GM12874 (cell line): ENCODE data around the gene FHOD3.

Experiments used
- TF ChIP-seq, protein P1 (sequence below): IDR thresholded peaks from 2 replicates; pipeline ENCODE4 v1.5.1; 2011; ENCODE audit warnings: low read depth, mild to moderate bottlenecking, control low read depth, low read length, moderate library complexity; ENCODE audit not compliant: insufficient read depth

Gene FHOD3

DNA sequence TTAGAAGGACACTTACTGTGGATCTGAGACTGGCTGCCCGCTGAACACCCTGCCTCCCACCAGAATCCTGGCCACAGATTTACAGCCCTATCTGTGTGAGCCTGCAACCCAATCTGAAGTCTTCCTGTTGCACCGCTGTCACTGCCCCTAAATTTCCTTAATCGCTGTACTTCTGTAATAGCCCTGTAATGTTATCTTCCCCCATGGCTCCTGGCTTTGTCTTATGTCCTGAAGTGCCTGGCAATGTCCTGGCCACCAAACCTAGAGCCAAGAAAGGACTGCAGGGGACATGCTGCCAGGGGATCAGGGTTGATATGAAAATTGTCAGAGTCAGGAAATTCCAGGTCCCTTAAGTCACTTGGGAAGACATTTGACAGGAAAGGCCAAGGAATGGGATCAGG lies 52.7 kb downstream of the FHOD3 start:
- TF ChIP-seq, protein P1, sequence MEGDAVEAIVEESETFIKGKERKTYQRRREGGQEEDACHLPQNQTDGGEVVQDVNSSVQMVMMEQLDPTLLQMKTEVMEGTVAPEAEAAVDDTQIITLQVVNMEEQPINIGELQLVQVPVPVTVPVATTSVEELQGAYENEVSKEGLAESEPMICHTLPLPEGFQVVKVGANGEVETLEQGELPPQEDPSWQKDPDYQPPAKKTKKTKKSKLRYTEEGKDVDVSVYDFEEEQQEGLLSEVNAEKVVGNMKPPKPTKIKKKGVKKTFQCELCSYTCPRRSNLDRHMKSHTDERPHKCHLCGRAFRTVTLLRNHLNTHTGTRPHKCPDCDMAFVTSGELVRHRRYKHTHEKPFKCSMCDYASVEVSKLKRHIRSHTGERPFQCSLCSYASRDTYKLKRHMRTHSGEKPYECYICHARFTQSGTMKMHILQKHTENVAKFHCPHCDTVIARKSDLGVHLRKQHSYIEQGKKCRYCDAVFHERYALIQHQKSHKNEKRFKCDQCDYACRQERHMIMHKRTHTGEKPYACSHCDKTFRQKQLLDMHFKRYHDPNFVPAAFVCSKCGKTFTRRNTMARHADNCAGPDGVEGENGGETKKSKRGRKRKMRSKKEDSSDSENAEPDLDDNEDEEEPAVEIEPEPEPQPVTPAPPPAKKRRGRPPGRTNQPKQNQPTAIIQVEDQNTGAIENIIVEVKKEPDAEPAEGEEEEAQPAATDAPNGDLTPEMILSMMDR: no peak

DNA sequence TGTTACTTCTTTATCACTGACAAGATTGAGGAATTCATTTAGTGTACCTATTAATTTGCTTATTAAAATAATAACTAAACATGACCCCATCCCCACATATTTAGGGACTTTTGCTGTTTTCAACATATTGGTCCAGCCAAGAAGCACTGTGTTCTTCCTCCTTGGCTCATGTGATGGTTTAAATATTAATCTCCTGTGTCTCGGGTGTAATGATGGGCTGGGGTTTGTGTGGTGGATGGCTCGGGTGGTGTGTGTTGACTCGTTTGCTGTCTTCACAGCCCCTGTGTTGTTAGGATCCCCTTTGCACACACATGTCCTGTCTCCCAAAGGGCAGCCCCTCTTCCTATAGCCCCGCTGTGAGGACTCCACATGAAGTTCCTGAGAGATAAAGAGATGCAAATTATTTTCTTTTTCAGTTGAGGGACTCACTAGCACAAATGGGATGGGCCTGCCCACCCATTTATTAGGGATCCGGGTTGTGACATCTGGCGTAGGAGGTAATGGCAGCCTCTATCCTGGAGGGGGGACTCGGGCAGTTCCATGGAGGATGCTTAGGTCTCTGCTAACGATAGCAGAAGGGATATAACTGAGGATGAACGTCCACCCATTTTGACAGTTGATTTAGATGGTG lies 53.4 kb downstream of the FHOD3 start:
- TF ChIP-seq, protein P1: no peak

DNA sequence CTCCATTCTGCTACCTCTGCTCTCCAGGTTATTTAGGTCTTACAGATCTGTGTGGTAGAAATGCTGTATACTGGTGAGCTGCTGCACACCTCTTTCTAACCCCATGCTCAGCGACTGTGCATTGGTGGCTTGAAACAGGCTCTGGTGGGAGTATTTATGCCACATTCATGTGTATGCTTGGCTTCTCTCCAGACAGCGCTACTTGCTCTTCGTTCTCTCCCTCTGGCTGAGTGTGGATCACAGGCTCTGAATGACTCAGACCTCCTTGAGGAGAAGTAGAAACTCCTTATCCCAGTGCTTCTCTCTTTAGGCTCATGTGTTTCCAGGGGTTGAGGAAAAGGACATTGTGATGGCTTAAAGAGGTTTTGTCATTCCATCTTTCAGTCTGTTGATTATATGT lies 54.9 kb downstream of the FHOD3 start:
- TF ChIP-seq, protein P1: no peak

DNA sequence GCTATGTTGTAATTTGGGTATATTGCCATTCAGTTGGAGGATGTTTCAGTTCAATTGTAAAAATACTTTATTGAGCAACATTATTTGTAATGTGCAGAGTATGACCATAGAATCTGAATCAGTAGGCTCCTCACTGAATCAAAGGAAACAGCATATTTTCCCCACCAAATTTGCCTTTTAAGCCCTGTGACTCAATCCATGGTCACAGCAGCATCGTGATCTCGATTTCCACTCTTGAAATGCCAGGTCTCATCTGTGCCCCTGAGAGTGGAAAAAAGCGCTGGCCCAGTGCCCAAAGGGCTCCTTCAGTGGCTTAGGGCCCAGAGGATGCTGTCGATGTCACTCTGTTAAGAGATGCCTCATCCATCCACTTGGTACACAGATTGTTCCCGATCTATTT lies 57.5 kb downstream of the FHOD3 start:
- TF ChIP-seq, protein P1: no peak

DNA sequence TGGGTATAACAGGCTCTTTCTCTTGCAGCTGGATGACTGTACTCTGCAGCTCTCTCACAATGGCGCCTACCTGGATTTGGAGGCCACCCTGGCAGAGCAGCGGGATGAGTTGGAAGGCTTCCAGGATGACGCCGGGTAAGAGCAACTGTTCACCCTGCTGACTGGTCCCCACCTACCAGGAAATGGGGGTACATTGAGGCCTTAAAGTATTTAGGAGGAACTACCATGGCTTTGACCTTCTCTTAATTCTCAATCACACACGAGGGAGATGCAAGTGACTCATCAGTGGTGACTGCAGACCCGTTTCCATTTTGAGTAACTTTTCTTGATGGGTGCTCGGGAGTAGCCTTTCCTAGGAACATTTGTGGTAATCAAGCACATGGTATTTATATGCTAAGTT lies 58.0 kb downstream of the FHOD3 start:
- TF ChIP-seq, protein P1: no peak

DNA sequence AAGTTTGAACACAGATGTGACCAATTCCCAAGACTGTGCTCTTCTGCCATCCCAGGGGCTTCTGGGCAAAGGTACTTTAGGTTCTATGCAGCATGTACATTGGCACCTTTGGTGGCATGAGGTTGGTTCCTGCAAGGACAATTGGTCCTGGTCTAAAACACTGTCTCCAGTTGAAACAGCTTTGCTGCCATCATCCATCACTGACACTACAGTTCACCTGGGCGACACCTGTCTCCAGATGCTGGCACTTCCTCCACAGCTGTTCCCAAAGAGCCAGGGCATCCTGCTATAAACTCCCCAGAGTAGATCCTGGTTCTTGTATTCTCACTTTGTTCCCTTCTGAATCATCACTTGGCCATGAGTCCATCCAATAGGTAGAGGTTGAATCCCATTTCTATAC lies 60.6 kb downstream of the FHOD3 start:
- TF ChIP-seq, protein P1: no peak

DNA sequence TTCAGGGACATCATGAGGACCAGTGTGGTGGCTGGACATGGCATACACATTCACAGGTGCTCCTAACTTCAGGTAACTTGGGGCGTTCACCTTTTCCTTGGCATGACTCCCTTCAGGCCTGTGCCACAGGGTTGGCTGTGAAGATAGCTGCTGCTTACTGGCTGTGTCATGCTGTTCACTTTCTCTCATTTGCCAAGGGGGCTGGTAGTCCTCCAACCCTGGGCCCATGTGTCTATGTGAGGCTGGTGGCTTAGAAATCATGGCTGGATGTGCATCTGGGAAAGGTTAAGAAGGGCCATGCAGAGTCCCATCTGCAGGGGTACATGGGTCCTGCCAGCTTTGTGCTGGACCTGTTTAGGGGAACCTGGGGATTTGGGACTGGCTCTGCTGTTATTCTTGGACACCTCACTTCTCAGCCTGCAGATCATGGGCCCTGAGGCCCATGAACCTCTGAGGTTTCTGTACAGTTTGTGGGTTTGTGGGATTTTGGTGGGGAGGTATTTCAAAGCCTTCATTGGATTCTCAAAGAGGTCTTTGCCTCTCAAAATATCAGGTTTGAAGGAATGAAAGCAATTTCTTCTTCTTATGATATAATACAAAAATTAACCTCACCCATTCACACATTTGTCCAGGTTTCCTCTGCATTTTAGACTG lies 62.9 kb downstream of the FHOD3 start:
- TF ChIP-seq, protein P1: no peak
